SK-N-SH (cell line): Measurements from ENCODE around the gene WWC2. TPM values are rescaled to one million over a fixed set of nuclear protein-coding genes. Genes with fewer than 3 reads are reported as not detected.

Experiments
- CTCF ChIA-PET: fragments of 300-600, 350-600 bp; formaldehyde crosslinking; extraction: SDS; loops from one replicate; lab custom pipeline; 2021; lab: Yijun Ruan, JAX
- POLR2A ChIA-PET: fragments of 350-600 bp; sonication (Branson Sonifier 250); formaldehyde crosslinking; extraction: SDS; loops from one replicate; lab custom pipeline; 2020; ENCODE audit warnings: antibody characterized with exemption, inconsistent platforms; lab: Yijun Ruan, JAX
- DNase-seq: peaks from one replicate; pipeline ENCODE4 v3.0.0; 2012
- H2AFZ ChIP-seq: fragments of 200-600 bp; sonication (generic); 2 replicates; pipeline ENCODE4 v1.8.1; 2016; ENCODE audit warnings: antibody characterized with exemption, mild to moderate bottlenecking, low read depth
- H3F3A ChIP-seq: fragments of 200-600 bp; sonication (generic); replicated peaks from 2 replicates; pipeline ENCODE3; 2016; ENCODE audit warnings: antibody characterized with exemption, mild to moderate bottlenecking; ENCODE audit not compliant: insufficient read depth
- H3K27ac ChIP-seq, 2 experiments: fragments of 200-500 bp in 1 of 2; fragments of 200-600 bp in 1 of 2; sonication (Bioruptor generic) in 1 of 2; sonication (generic), shearing (Covaris generic) in 1 of 2; 2 replicates each; pipeline versions ENCODE4 v1.5.1 to v1.6.1; 2014 to 2016; ENCODE audit warnings: low read depth in 2 of 2, inconsistent platforms in 1 of 2, low read length in 1 of 2, mild to moderate bottlenecking in 1 of 2, mixed read lengths in 1 of 2
- H3K27me3 ChIP-seq: fragments of 200-600 bp; sonication (generic), shearing (Covaris generic); 2 replicates; pipeline ENCODE4 v1.6.1; 2016; ENCODE audit warnings: mixed run types; ENCODE audit not compliant: insufficient read depth
- H3K36me3 ChIP-seq, 2 experiments: fragments of 200-500 bp in 1 of 2; fragments of 200-600 bp in 1 of 2; sonication (Bioruptor generic) in 1 of 2; sonication (generic) in 1 of 2; replicated peaks in 1 of 2; 2 replicates each; pipeline versions ENCODE3 to v1.5.1; 2014 to 2016; ENCODE audit warnings: low read length in 1 of 2, mild to moderate bottlenecking in 1 of 2; ENCODE audit not compliant: insufficient read depth in 2 of 2, control insufficient read depth in 1 of 2
- H3K4me1 ChIP-seq, 2 experiments: fragments of 200-500 bp in 1 of 2; fragments of 200-600 bp in 1 of 2; sonication (Bioruptor generic) in 1 of 2; sonication (generic), shearing (Covaris generic) in 1 of 2; 2 replicates each; pipeline versions ENCODE4 v1.5.1 to v1.6.1; 2014 to 2016; ENCODE audit warnings: low read depth in 1 of 2, low read length in 1 of 2, mixed run types in 1 of 2; ENCODE audit not compliant: insufficient read depth in 2 of 2, control insufficient read depth in 1 of 2
- H3K4me2 ChIP-seq: fragments of 200-600 bp; sonication (generic), shearing (Covaris generic); 2 replicates; pipeline ENCODE4 v1.6.1; 2017; ENCODE audit warnings: mixed run types
- H3K4me3 ChIP-seq, 2 experiments: fragments of 200-500 bp in 1 of 2; fragments of 200-600 bp in 1 of 2; sonication (Bioruptor generic) in 1 of 2; sonication (generic), shearing (Covaris generic) in 1 of 2; 2 replicates each; pipeline versions ENCODE4 v1.5.1 to v1.8.1; 2014 to 2016; ENCODE audit warnings: low read depth in 2 of 2, inconsistent platforms in 1 of 2, low read length in 1 of 2, mild to moderate bottlenecking in 1 of 2, mixed read lengths in 1 of 2, moderate library complexity in 1 of 2
- H3K79me2 ChIP-seq: fragments of 200-600 bp; sonication (generic); 2 replicates; pipeline ENCODE4 v1.8.1; 2017; ENCODE audit warnings: mild to moderate bottlenecking; ENCODE audit not compliant: insufficient read depth
- H3K9ac ChIP-seq: fragments of 200-600 bp; sonication (generic); 2 replicates; pipeline ENCODE4 v1.6.1; 2017; ENCODE audit warnings: mixed run types
- H3K9me2 ChIP-seq: fragments of 200-600 bp; sonication (generic); 2 replicates; pipeline ENCODE4 v1.6.1; 2017; ENCODE audit warnings: mixed run types
- H3K9me3 ChIP-seq: fragments of 200-600 bp; sonication (generic); 2 replicates; pipeline ENCODE4 v1.6.1; 2017; ENCODE audit warnings: mixed run types, mild to moderate bottlenecking, moderate library complexity
- H4K20me1 ChIP-seq: fragments of 200-600 bp; sonication (generic); 2 replicates; pipeline ENCODE4 v1.6.1; 2017; ENCODE audit warnings: mild to moderate bottlenecking, mixed run types; ENCODE audit not compliant: insufficient read depth
- EP300 ChIP-seq, 2 experiments: IDR thresholded peaks; 2 replicates each; pipeline versions ENCODE4 v1.4.0 to v1.6.1; 2012; ENCODE audit warnings: borderline replicate concordance in 1 of 2, low read depth in 1 of 2, low read length in 1 of 2
- FOXM1 ChIP-seq: IDR thresholded peaks from 2 replicates; pipeline ENCODE4 v1.4.0; 2012; ENCODE audit warnings: low read depth, mild to moderate bottlenecking
- MEF2A ChIP-seq: IDR thresholded peaks from 2 replicates; pipeline ENCODE4 v1.4.0; 2012; ENCODE audit warnings: low read depth, borderline replicate concordance
- RXRA ChIP-seq: IDR thresholded peaks from 2 replicates; pipeline ENCODE4 v1.4.0; 2012; ENCODE audit warnings: low read depth, mild to moderate bottlenecking, borderline replicate concordance
- YY1 ChIP-seq: IDR thresholded peaks from 2 replicates; pipeline ENCODE4 v1.4.0; 2012; ENCODE audit warnings: low read depth, mild to moderate bottlenecking
- WGBS: methylation state at CpG from one replicate; pipeline ENCODE4 v1.1.6; 2017; ENCODE audit warnings: low lambda C conversion rate; 5-methylcytosine and 5-hydroxymethylcytosine counted together
- polyA plus RNA-seq, 3 experiments: library from polyadenylated mRNA; depleted of rRNA; stranded (reverse); fragments of >200 nt; gene quantifications; 2 replicates each; pipeline ENCODE4 v1.2.3, GENCODE V29; 2012
- TF ChIP-seq, protein P1 (sequence below): fragments of 150-350 bp; IDR thresholded peaks from 2 replicates; pipeline ENCODE4 v1.6.1; 2016; ENCODE audit warnings: mild to moderate bottlenecking, low read depth, low read length
- TF ChIP-seq, protein P2 (sequence below): IDR thresholded peaks from 2 replicates; pipeline ENCODE4 v1.4.0; 2012; ENCODE audit warnings: low read depth
- TF ChIP-seq, protein P3 (sequence below): fragments of 200-600 bp; sonication (generic); IDR thresholded peaks from 2 replicates; pipeline ENCODE4 v1.6.1; 2017; ENCODE audit warnings: antibody characterized with exemption, mild to moderate bottlenecking, moderate library complexity

The WWC2 gene
- polyA plus RNA-seq, 1 of the 3 experiments (the other 2 are of a cell fraction) = 18.4 TPM

DNA sequence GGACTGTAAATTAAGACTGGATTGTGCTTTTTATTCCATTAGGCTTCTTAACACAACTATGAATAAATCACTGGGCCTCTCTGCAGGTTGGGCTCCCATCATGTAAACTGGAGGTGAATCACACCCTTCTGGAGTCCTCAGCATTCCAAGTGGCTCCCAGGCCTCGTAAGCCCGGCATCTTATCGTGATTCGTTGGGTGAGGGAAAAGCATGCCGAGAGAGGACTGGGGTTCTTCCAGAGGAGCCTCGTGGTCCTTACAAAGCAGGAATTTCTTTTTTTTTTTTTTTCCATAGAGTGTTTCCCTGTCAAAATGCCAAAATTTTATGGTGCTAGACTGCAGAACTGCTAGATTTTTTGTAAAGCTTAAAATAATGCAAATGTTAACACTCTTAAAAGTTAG, 201.0 kb downstream of the WWC2 start:
- no peak overlapping the region for H2AFZ ChIP-seq
- TF ChIP-seq, protein P1, sequence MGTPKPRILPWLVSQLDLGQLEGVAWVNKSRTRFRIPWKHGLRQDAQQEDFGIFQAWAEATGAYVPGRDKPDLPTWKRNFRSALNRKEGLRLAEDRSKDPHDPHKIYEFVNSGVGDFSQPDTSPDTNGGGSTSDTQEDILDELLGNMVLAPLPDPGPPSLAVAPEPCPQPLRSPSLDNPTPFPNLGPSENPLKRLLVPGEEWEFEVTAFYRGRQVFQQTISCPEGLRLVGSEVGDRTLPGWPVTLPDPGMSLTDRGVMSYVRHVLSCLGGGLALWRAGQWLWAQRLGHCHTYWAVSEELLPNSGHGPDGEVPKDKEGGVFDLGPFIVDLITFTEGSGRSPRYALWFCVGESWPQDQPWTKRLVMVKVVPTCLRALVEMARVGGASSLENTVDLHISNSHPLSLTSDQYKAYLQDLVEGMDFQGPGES = no peak
- TF ChIP-seq FOXM1 (no peak), EP300 (IDR thresholded peaks at IDR 0.05; ENCODE audit: borderline replicate concordance in 1 of 2, low read depth in 1 of 2, low read length in 1 of 2) (no peak)
- TF ChIP-seq, all 33 proteins: peak for 0
- DNase-seq = no peak
- ChIA-PET POLR2A (no interaction called here), CTCF (interaction anchor here (2.9 kb wide), 1 partner anchor 38 kb away, joined by 12 read pairs; no protein-coding TSS in a partner anchor)
- no peaks in the 10 kb centered on the region for H3K27me3 ChIP-seq
- no peaks in the 10 kb centered on the region for H3K9me2 ChIP-seq
- no peak overlapping the region for H3K4me2 ChIP-seq
- no peaks in the 10 kb centered on the region for H3K9me3 ChIP-seq
- H3K36me3 ChIP-seq = peaks cover 7 to 30% of the 10 kb centered on the region in 2 experiments
- H3K27ac ChIP-seq = no peak overlapping the region
- no peaks in the 10 kb centered on the region for H3F3A ChIP-seq
- H3K4me1 ChIP-seq = no peaks in the 10 kb centered on the region; a peak in 1 of 4 replicates
- H3K9ac ChIP-seq = no peak overlapping the region
- 88% methylated on average over 6 of the region's 6 CpGs for WGBS
- H3K79me2 ChIP-seq = no peaks in the 10 kb centered on the region
- H4K20me1 ChIP-seq = no peaks in the 10 kb centered on the region
- H3K4me3 ChIP-seq = no peak overlapping the region

GRCh38 chr4:183300655-183301054, 201.6 kb downstream of the WWC2 start:
- H3F3A ChIP-seq = no peaks in the 10 kb centered on the region
- TF ChIP-seq RXRA = no peak
- TF ChIP-seq, protein P2, sequence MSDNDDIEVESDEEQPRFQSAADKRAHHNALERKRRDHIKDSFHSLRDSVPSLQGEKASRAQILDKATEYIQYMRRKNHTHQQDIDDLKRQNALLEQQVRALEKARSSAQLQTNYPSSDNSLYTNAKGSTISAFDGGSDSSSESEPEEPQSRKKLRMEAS = no peak
- no peak for TF ChIP-seq YY1
- TF ChIP-seq, protein P3, sequence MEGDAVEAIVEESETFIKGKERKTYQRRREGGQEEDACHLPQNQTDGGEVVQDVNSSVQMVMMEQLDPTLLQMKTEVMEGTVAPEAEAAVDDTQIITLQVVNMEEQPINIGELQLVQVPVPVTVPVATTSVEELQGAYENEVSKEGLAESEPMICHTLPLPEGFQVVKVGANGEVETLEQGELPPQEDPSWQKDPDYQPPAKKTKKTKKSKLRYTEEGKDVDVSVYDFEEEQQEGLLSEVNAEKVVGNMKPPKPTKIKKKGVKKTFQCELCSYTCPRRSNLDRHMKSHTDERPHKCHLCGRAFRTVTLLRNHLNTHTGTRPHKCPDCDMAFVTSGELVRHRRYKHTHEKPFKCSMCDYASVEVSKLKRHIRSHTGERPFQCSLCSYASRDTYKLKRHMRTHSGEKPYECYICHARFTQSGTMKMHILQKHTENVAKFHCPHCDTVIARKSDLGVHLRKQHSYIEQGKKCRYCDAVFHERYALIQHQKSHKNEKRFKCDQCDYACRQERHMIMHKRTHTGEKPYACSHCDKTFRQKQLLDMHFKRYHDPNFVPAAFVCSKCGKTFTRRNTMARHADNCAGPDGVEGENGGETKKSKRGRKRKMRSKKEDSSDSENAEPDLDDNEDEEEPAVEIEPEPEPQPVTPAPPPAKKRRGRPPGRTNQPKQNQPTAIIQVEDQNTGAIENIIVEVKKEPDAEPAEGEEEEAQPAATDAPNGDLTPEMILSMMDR = no peak
- TF ChIP-seq MEF2A = no peak
- H3K36me3 ChIP-seq = peaks cover 3 to 35% of the 10 kb centered on the region in 2 experiments
- no peak overlapping the region for H3K9ac ChIP-seq
- CTCF ChIA-PET = interaction anchor here (2.9 kb wide), 1 partner anchor 38 kb away, joined by 12 read pairs; no protein-coding TSS in a partner anchor
- DNase-seq = no peak
- H3K9me2 ChIP-seq = no peaks in the 10 kb centered on the region
- H3K27ac ChIP-seq = no peak overlapping the region
- H3K79me2 ChIP-seq = no peaks in the 10 kb centered on the region
- no peaks in the 10 kb centered on the region; a peak in 1 of 4 replicates for H3K4me1 ChIP-seq
- POLR2A ChIA-PET = no interaction called here
- no peaks in the 10 kb centered on the region for H3K27me3 ChIP-seq
- no peak overlapping the region for H2AFZ ChIP-seq
- no peaks in the 10 kb centered on the region for H4K20me1 ChIP-seq
- H3K9me3 ChIP-seq = no peaks in the 10 kb centered on the region
- H3K4me3 ChIP-seq = no peak overlapping the region
- no peak overlapping the region for H3K4me2 ChIP-seq
- WGBS = 92% methylated on average over 5 of the region's 5 CpGs
